22Rv1 (cell line): Measurements from ENCODE around the gene HECW1.

ENCODE experiments used
- CTCF ChIP-seq: fragments of 450-650 bp; IDR thresholded peaks from 2 replicates; pipeline ENCODE4 v1.5.1; 2017; ENCODE audit warnings: mild to moderate bottlenecking
- ZFX ChIP-seq: fragments of 450-650 bp; IDR thresholded peaks from 2 replicates; pipeline ENCODE4 v1.6.1; 2017; ENCODE audit warnings: antibody characterized with exemption, borderline replicate concordance

- TF ChIP-seq CTCF = no peak
- no peak for TF ChIP-seq ZFX
Observed at GRCh38 chr7:43502941-43503340, 390.5 kb downstream of the HECW1 start.
